Ascending aorta (tissue), 2 donors: Measurements from ENCODE around the gene VPS37C. TPM values are rescaled to one million over a fixed set of nuclear protein-coding genes. Genes with fewer than 3 reads are reported as not detected.

Experiments used
- DNase-seq, 2 donors: peaks; one replicate each; pipeline ENCODE4 v3.0.0-alpha.2; 2019; ENCODE audit warnings: low spot score in 2 of 2
- H3K27ac ChIP-seq, 2 donors: fragments of 200-600 bp; sonication (generic); one replicate each; pipeline ENCODE4 v1.5.1; 2016 to 2017; ENCODE audit warnings: mild to moderate bottlenecking in 1 of 2
- H3K27me3 ChIP-seq: fragments of 200-600 bp; sonication (generic); one replicate; pipeline ENCODE4 v1.5.1; 2017
- H3K36me3 ChIP-seq, 2 donors: fragments of 200-600 bp; sonication (generic); one replicate each; pipeline ENCODE4 v1.5.1; 2016
- H3K4me1 ChIP-seq, 2 donors: fragments of 200-600 bp; sonication (generic); one replicate each; pipeline ENCODE4 v1.5.1; 2016 to 2017; ENCODE audit warnings: mild to moderate bottlenecking in 1 of 2
- H3K4me3 ChIP-seq, 2 donors: fragments of 200-600 bp; sonication (generic); one replicate each; pipeline ENCODE4 v1.5.1; 2016 to 2017; ENCODE audit warnings: mild to moderate bottlenecking in 1 of 2
- H3K9me3 ChIP-seq, 2 donors: fragments of 200-600 bp; sonication (generic); one replicate each; pipeline ENCODE4 v1.5.1; 2016
- intact Hi-C: fragments of 100-400 bp; cut with DNase I; formaldehyde crosslinking; loops from one replicate; pipeline ENCODE4 v1.15.1; 2023
- total RNA-seq: library from RNA; depleted of rRNA; stranded (reverse); fragments of >200 nt; gene quantifications from one replicate; pipeline ENCODE4 v1.1.0, GENCODE V29; 2016
- TF ChIP-seq, protein P1 (sequence below), 3 experiments: fragments of 200-600 bp in 2 of 3; fragments of 450-650 bp in 1 of 3; sonication (generic) in 2 of 3; IDR thresholded peaks; one replicate each; pipeline ENCODE4 v1.5.1; 2016 to 2019; ENCODE audit warnings: antibody characterized with exemption in 3 of 3, mild to moderate bottlenecking in 1 of 3, moderate library complexity in 1 of 3

Gene VPS37C
- total RNA-seq, 1 donor from 2014 or later, result 25.8 TPM

DNA sequence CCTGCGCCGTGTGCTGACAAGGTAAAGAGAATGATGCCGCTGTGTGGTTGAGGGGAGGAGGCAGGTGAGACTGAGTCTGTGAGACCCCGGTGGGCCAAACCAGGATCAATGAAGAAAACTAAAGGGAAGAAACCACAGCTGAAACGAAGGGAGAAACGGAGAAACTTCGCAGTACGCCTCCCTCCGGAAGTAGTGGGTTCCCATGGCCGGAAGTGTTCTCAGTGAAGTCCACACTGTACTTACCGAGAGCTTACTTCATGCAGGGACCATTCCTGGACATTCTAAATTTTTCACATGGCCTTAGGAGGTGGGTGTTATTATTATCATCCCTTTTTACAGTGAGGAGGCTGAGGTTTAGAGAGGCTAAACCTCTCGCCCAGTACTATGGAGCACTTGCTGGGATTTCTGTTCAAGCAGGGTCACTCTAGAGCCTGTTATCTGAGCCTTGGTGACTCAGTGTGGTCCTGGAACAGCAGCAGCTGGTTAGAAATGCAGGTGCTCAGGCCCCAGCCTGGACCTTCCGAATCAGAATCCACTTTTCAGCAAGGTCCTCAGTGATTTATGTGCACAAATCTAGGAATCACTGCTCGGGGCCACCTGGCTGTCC is 41.0 kb downstream of the VPS37C start:
- DNase-seq, result no peak
- TF ChIP-seq, protein P1, sequence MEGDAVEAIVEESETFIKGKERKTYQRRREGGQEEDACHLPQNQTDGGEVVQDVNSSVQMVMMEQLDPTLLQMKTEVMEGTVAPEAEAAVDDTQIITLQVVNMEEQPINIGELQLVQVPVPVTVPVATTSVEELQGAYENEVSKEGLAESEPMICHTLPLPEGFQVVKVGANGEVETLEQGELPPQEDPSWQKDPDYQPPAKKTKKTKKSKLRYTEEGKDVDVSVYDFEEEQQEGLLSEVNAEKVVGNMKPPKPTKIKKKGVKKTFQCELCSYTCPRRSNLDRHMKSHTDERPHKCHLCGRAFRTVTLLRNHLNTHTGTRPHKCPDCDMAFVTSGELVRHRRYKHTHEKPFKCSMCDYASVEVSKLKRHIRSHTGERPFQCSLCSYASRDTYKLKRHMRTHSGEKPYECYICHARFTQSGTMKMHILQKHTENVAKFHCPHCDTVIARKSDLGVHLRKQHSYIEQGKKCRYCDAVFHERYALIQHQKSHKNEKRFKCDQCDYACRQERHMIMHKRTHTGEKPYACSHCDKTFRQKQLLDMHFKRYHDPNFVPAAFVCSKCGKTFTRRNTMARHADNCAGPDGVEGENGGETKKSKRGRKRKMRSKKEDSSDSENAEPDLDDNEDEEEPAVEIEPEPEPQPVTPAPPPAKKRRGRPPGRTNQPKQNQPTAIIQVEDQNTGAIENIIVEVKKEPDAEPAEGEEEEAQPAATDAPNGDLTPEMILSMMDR (IDR thresholded peaks at IDR 0.05), result no peak
- intact Hi-C loops, result no loop called here
- Histone ChIP-seq H3K27me3 (no peaks in the 10 kb centered on the region), H3K4me1 (no peaks in the 10 kb centered on the region), H3K4me3 (no peak overlapping the region), H3K27ac (no peak overlapping the region), H3K9me3 (no peaks in the 10 kb centered on the region), H3K36me3 (no peaks in the 10 kb centered on the region)

DNA sequence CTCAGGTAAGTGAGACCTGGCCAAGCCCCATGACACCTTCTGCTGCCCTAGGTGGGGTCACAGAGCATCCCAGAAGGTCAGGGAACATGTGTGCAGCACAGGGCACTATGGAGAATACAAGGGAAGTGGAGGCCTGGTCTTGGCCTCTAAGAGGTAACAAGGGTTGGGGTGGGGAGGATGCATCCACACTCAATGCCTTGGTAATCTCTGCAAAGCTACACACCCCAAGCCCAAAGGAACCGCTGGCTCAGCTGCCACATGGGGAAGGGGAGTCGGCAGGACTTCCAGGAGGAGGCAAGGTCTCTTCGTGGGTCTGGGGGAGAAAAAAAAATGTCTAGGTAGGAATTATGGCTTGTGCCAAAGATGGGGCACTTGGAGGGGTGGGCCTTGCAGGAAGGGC is 41.7 kb downstream of the VPS37C start:
- H3K27me3 ChIP-seq, result no peaks in the 10 kb centered on the region
- intact Hi-C loops, result no loop called here
- H3K36me3 ChIP-seq, result no peaks in the 10 kb centered on the region
- no peaks in the 10 kb centered on the region for H3K4me1 ChIP-seq
- no peak overlapping the region for H3K4me3 ChIP-seq
- TF ChIP-seq, protein P1 (IDR thresholded peaks at IDR 0.05), result no peak
- H3K9me3 ChIP-seq, result no peaks in the 10 kb centered on the region
- no peak overlapping the region for H3K27ac ChIP-seq
- DNase-seq, result no peak

DNA sequence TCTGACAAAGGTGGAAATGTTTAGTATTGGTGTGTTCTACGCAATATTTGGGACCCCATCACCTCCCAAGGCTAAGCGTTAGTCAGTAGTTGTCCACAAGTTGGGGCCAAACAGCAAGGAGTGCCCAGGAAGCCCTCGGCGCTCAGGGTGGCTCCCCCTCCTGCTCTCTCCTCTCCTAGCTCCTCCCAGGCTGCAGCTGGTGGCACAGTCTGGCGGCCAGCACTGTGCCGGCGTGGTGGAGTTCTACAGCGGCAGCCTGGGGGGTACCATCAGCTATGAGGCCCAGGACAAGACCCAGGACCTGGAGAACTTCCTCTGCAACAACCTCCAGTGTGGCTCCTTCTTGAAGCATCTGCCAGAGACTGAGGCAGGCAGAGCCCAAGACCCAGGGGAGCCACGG is 42.2 kb downstream of the VPS37C start:
- no peaks in the 10 kb centered on the region for H3K27me3 ChIP-seq
- H3K4me1 ChIP-seq, result no peaks in the 10 kb centered on the region
- H3K36me3 ChIP-seq, result no peaks in the 10 kb centered on the region
- DNase-seq, result no peak
- no peaks in the 10 kb centered on the region for H3K9me3 ChIP-seq
- TF ChIP-seq, protein P1 (IDR thresholded peaks at IDR 0.05), result no peak
- H3K4me3 ChIP-seq, result no peak overlapping the region
- intact Hi-C loops, result no loop called here
- H3K27ac ChIP-seq, result no peak overlapping the region

DNA sequence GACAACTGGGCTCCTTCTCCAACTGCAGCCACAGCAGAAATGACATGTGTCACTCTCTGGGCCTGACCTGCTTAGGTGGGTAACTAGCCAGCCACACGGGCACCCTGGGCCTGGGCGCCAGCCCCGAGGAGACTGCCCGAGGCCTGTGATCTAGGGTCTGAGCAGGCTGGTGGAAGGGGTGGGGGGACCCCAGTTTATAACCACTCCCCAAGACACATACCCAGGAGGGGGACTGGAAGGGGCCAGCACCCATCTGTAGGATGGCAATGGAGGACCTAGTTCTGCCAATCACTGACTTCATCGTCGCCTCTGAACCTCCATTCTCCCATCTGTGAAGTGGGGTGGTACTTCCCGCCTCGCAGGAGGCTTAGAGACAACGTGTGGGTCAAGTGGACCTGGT is 42.8 kb downstream of the VPS37C start:
- Histone ChIP-seq H3K9me3 (no peaks in the 10 kb centered on the region), H3K36me3 (no peaks in the 10 kb centered on the region), H3K27me3 (no peaks in the 10 kb centered on the region), H3K4me3 (no peak overlapping the region), H3K4me1 (no peaks in the 10 kb centered on the region), H3K27ac (no peak overlapping the region)
- TF ChIP-seq, protein P1 (IDR thresholded peaks at IDR 0.05), result no peak
- no peak for DNase-seq
- intact Hi-C loops, result no loop called here

DNA sequence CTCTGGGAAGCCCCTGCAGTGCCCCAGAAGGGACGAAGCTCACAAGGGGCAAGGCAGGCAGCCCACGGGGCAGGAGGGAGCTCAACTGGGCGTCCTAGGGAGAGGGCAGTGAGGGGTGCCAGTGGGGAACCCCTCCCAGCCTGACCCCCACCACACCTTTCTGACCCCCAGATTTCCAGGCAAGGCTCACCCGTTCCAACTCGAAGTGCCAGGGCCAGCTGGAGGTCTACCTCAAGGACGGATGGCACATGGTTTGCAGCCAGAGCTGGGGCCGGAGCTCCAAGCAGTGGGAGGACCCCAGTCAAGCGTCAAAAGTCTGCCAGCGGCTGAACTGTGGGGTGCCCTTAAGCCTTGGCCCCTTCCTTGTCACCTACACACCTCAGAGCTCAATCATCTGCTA is 43.2 kb downstream of the VPS37C start:
- no peak overlapping the region for H3K27ac ChIP-seq
- DNase-seq, result no peak
- no peaks in the 10 kb centered on the region for H3K4me1 ChIP-seq
- no peaks in the 10 kb centered on the region for H3K27me3 ChIP-seq
- H3K9me3 ChIP-seq, result no peaks in the 10 kb centered on the region
- no peaks in the 10 kb centered on the region for H3K36me3 ChIP-seq
- H3K4me3 ChIP-seq, result no peak overlapping the region
- intact Hi-C loops, result no loop called here
- TF ChIP-seq, protein P1 (IDR thresholded peaks at IDR 0.05), result no peak

DNA sequence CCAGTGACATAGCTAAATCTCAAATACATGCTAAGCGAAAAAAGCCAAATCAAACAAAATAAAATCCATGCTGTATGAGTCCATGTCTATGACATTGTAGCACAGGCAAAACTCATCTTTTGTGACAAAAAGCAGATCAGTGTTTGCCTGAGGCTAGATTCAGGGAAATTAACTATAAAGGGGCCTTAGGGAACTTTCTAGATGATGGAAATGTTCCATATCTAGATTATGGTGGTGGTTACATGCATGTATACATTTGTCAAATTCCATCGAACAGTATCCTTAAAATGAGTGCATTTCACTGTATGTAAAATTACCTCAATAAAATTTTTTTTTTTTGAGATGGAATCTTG is 44.1 kb downstream of the VPS37C start:
- Histone ChIP-seq H3K4me1 (no peaks in the 10 kb centered on the region), H3K9me3 (no peaks in the 10 kb centered on the region), H3K4me3 (no peak overlapping the region), H3K27ac (no peak overlapping the region), H3K27me3 (no peaks in the 10 kb centered on the region), H3K36me3 (no peaks in the 10 kb centered on the region)
- TF ChIP-seq, protein P1 (IDR thresholded peaks at IDR 0.05), result no peak
- intact Hi-C loops, result no loop called here
- no peak for DNase-seq
